ENCODE data around the gene LACC1. TPM values are rescaled to one million over a fixed set of nuclear protein-coding genes. Genes with fewer than 3 reads are reported as not detected.

LACC1 gene
- total RNA-seq, 2 donors from 2014 or later: 3.1 to 4.0 TPM

DNA sequence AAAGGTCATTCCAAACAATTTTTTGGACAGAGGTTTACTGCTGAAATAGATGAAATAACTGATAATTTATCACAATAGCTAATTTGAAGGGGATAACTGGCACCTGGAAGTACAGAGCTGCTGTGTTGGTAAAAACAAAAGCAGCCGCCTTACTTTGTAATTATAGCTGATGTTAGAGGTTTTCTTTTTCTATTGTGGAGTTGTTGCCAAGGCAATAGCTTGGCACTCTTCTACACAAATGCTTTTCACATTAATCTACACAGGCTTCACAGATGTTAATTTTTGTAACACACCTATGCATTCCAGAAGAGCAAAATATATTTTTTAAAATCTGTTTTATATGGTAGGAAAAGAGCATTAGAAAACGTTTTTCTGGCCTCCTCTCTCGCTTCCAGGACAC lies 56.9 kb downstream of the LACC1 start:
- no peak overlapping the region for H3K27ac Mint-ChIP-seq
- H3K36me3 Mint-ChIP-seq (ENCODE audit: low read depth): no peaks in the 10 kb centered on the region
- DNase-seq: no peak
- ATAC-seq: no peak
- no peaks in the 10 kb centered on the region for H3K4me1 Mint-ChIP-seq
- peaks cover 24% of the 10 kb centered on the region for H3K27me3 Mint-ChIP-seq
- no peak overlapping the region for H3K4me3 Mint-ChIP-seq
- no peaks in the 10 kb centered on the region for H3K9me3 ChIP-seq (ENCODE audit: control insufficient read depth, low read length, poor library complexity, severe bottlenecking)

DNA sequence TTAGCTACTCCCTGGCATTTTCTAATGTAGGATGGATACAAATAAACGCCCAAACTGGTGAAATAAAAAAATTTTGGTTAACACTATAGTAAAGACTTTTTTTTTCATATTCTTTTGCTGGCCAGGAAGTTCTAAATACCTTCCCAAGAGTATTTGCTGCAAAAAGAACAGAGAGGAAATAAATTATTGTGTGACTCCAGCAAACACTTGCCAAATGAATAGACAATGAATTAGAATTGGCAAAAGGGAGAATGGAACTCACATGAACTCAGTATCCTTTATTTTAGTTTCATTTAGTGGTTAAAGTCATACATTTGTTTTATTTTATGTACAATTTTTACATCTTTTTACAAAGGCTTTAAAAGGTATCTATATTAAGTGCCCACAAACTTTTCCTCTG lies 58.1 kb downstream of the LACC1 start:
- H3K27me3 Mint-ChIP-seq: peaks cover 28% of the 10 kb centered on the region
- no peaks in the 10 kb centered on the region for H3K9me3 ChIP-seq (ENCODE audit: control insufficient read depth, low read length, poor library complexity, severe bottlenecking)
- no peaks in the 10 kb centered on the region for H3K4me1 Mint-ChIP-seq
- no peak for DNase-seq
- no peak overlapping the region for H3K27ac Mint-ChIP-seq
- H3K4me3 Mint-ChIP-seq: no peak overlapping the region
- ATAC-seq: no peak
- H3K36me3 Mint-ChIP-seq (ENCODE audit: low read depth): no peaks in the 10 kb centered on the region

DNA sequence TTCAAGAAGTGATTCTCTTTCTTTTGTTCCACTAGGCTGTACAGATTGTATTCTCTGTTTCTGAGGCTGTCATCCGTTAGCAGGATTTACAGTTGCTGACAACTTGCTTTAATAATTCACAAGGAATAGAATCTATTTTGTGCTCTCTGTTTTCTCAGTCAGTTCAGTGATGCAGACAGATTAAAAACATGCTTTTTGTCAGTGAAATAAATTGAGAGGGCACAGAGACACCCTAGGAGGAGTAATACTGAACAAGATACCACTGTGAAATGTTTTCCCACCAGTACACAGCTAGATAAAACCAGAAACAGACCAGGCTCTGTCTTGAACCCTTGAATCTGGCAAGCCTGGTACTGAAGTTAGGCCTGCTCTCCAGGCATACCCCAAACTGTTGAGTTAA lies 58.7 kb downstream of the LACC1 start:
- ATAC-seq: no peak
- H3K4me1 Mint-ChIP-seq: no peaks in the 10 kb centered on the region
- H3K9me3 ChIP-seq (ENCODE audit: control insufficient read depth, low read length, poor library complexity, severe bottlenecking): no peaks in the 10 kb centered on the region

DNA sequence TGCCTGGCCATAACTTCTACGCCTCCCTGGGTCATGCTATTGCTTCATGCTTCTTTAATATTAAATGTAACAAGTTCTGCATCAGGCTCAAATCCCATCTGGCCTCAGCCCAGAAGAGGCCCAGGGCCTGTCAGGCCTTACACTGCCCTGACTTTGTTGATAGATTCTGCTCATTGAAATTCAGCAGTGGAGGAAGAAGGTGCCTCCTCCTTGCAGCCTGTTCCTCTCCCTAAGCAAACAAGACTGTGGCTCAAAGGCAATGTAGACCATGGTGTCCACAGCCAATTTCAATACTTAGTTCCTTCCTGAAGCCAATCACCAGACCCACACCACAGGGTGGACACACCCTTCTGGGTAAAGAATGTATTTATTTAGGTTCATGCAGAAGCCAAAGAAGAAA lies 59.4 kb downstream of the LACC1 start:
- no peaks in the 10 kb centered on the region for H3K9me3 ChIP-seq (ENCODE audit: control insufficient read depth, low read length, poor library complexity, severe bottlenecking)
- Mint-ChIP-seq H3K4me1 (no peaks in the 10 kb centered on the region), H3K36me3 (ENCODE audit: low read depth) (no peaks in the 10 kb centered on the region), H3K4me3 (no peak overlapping the region), H3K27me3 (peaks cover 28% of the 10 kb centered on the region), H3K27ac (no peak overlapping the region)
- no peak for DNase-seq
- no peak for ATAC-seq

More for the DNA sequence above, 58.7 kb downstream of the LACC1 start:
- DNase-seq: no peak
- H3K27ac Mint-ChIP-seq: no peak overlapping the region
- peaks cover 28% of the 10 kb centered on the region for H3K27me3 Mint-ChIP-seq
- no peaks in the 10 kb centered on the region for H3K36me3 Mint-ChIP-seq (ENCODE audit: low read depth)
- H3K4me3 Mint-ChIP-seq: no peak overlapping the region

DNA sequence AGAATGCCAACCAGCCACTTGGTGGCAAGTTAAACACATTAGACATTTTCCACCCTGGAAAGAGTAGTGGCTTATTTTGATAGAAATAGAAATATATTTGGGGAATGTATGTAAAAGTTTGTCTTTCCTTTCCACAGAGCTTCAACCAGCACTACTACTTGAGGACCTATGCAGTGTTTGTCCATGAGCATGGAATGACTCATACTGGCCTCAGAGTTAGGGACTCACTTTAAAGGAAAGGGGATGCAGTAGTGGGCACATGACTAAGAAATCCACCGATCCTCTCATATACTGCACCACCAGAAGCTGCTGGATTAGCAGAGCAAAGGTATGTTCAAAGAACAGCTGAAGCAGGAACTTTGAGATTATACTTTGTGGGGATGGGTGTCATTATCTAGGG lies 62.6 kb downstream of the LACC1 start:
- Mint-ChIP-seq H3K27ac (no peak overlapping the region), H3K36me3 (ENCODE audit: low read depth) (no peaks in the 10 kb centered on the region), H3K4me1 (no peaks in the 10 kb centered on the region), H3K4me3 (no peak overlapping the region), H3K27me3 (peaks cover 15% of the 10 kb centered on the region)
- ATAC-seq: no peak
- no peak for DNase-seq
- H3K9me3 ChIP-seq (ENCODE audit: control insufficient read depth, low read length, poor library complexity, severe bottlenecking): no peaks in the 10 kb centered on the region

Other genes starting within 250 kb of the LACC1 start
- not detected for gene ENOX1, start 92.9 kb upstream of the LACC1 start, total RNA-seq
- 1 to 10 TPM; 1.3 to 1.4 TPM for gene CCDC122, start 164 bp upstream of the LACC1 start, total RNA-seq

Data from T-helper 17 cell (primary cell).